BJ (cell line): ENCODE measurements around the gene INHBB. TPM values are rescaled to one million over a fixed set of nuclear protein-coding genes. Genes with fewer than 3 reads are reported as not detected.

Experiments
- CTCF ChIA-PET: fragments of 350-600 bp; formaldehyde crosslinking; extraction: SDS; loops from one replicate; lab custom pipeline; 2021; ENCODE audit warnings: antibody characterized with exemption, inconsistent platforms; lab: Yijun Ruan, JAX
- POLR2A ChIA-PET: fragments of 300-600 bp; sonication (Branson Sonifier 250); formaldehyde crosslinking; extraction: SDS; loops from one replicate; lab custom pipeline; 2021; ENCODE audit warnings: antibody characterized with exemption; lab: Charles Lee
- DNase-seq: peaks from one replicate; pipeline ENCODE4 v3.0.0-alpha.2; 2011; ENCODE audit warnings: low read depth
- H3K27me3 ChIP-seq: 2 replicates; pipeline ENCODE4 v1.6.0; 2011; ENCODE audit warnings: low read length; ENCODE audit not compliant: control insufficient read depth, insufficient read depth
- H3K36me3 ChIP-seq: 2 replicates; pipeline ENCODE4 v1.5.1; 2011; ENCODE audit warnings: low read length; ENCODE audit not compliant: control insufficient read depth, insufficient read depth
- H3K4me3 ChIP-seq: 2 replicates; pipeline ENCODE4 v1.5.1; 2011; ENCODE audit warnings: low read depth, mild to moderate bottlenecking, control low read depth, low read length
- CTCF ChIP-seq: IDR thresholded peaks from 2 replicates; pipeline ENCODE4 v1.5.1; 2011; ENCODE audit warnings: low read depth, mild to moderate bottlenecking, control low read depth, inconsistent platforms, low read length, moderate library complexity; ENCODE audit not compliant: insufficient read depth
- polyA plus RNA-seq: library from polyadenylated mRNA; depleted of rRNA; stranded (reverse); fragments of >200 nt; gene quantifications from 2 replicates; pipeline ENCODE4 v1.2.3, GENCODE V29; 2011

Gene INHBB
- polyA plus RNA-seq, 1 experiment, result 3.9 TPM

- no peaks in the 10 kb centered on the region for H3K36me3 ChIP-seq
- no peak for TF ChIP-seq CTCF
- ChIA-PET CTCF (interaction anchor here (0.9 to 1.8 kb wide), 2 partner anchors 9 to 12 kb away, joined by 4 to 5 read pairs; no protein-coding TSS in a partner anchor), POLR2A (no interaction called here)
- no peak overlapping the region for H3K4me3 ChIP-seq
- peaks cover 11% of the 10 kb centered on the region for H3K27me3 ChIP-seq
- no peak for DNase-seq
These were observed 23.6 kb upstream of the INHBB start for GRCh38 chr2:120322329-120322728.

- no peak for TF ChIP-seq CTCF
- Histone ChIP-seq H3K4me3 (no peak overlapping the region), H3K27me3 (peaks cover 15% of the 10 kb centered on the region), H3K36me3 (no peaks in the 10 kb centered on the region)
- POLR2A ChIA-PET, result interaction anchor here (0.6 kb wide), 1 partner anchor 355 kb away, joined by 3 read pairs; no protein-coding TSS in a partner anchor
- CTCF ChIA-PET, result interaction anchor here (0.8 to 1.8 kb wide), 5 partner anchors 10 to 347 kb away, joined by 3 to 16 read pairs (median 3); no protein-coding TSS in a partner anchor
- DNase-seq, result no peak
These were observed 22.7 kb upstream of the INHBB start for GRCh38 chr2:120323214-120323613.

- no peak for TF ChIP-seq CTCF
- ChIA-PET POLR2A (interaction anchor here (0.6 kb wide), 1 partner anchor 355 kb away, joined by 3 read pairs; no protein-coding TSS in a partner anchor), CTCF (interaction anchor here (0.8 to 1.8 kb wide), 7 partner anchors 10 to 357 kb away, joined by 3 to 16 read pairs (median 3); no protein-coding TSS in a partner anchor)
- no peak for DNase-seq
- Histone ChIP-seq H3K4me3 (no peak overlapping the region), H3K27me3 (peaks cover 15% of the 10 kb centered on the region), H3K36me3 (no peaks in the 10 kb centered on the region)
These were observed 22.0 kb upstream of the INHBB start for GRCh38 chr2:120323807-120324399.

GRCh38 chr2:120324933-120325332 is 21.0 kb upstream of the INHBB start:
- H3K36me3 ChIP-seq, result no peaks in the 10 kb centered on the region
- H3K4me3 ChIP-seq, result no peak overlapping the region
- no peak for DNase-seq
- H3K27me3 ChIP-seq, result peaks cover 19% of the 10 kb centered on the region
- ChIA-PET POLR2A (no interaction called here), CTCF (interaction anchor here (1.2 to 1.4 kb wide), 3 partner anchors 12 to 365 kb away, joined by 3 read pairs; no protein-coding TSS in a partner anchor)
- no peak for TF ChIP-seq CTCF

GRCh38 chr2:120326066-120326465 is 19.9 kb upstream of the INHBB start:
- no peak overlapping the region for H3K4me3 ChIP-seq
- no peak for DNase-seq
- peaks cover 21% of the 10 kb centered on the region for H3K27me3 ChIP-seq
- ChIA-PET POLR2A (interaction anchor here (0.5 kb wide), 1 partner anchor 355 kb away, joined by 4 read pairs; no protein-coding TSS in a partner anchor), CTCF (interaction anchor here (0.5 to 2.4 kb wide), 5 partner anchors 13 to 356 kb away, joined by 3 to 6 read pairs (median 3); no protein-coding TSS in a partner anchor)
- TF ChIP-seq CTCF, result no peak
- no peaks in the 10 kb centered on the region for H3K36me3 ChIP-seq
